Measurements from ENCODE around the gene PLA2R1.

- no peak for TF ChIP-seq CTCF (IDR thresholded peaks at IDR 0.05)
- no peak for TF ChIP-seq POLR2A (IDR thresholded peaks at IDR 0.05)
- no peak for TF ChIP-seq POLR2AphosphoS5 (IDR thresholded peaks at IDR 0.05)
Observed at GRCh38 chr2:159892990-159893810, 169.2 kb downstream of the PLA2R1 start.
